ENCODE results near the gene APOL5.
"Not testable (repeated sequence)": the region's sequence is repeated elsewhere in the genome, so short reads cannot be mapped to it uniquely, and the experiment has no call there.

The APOL5 gene

GRCh38 chr22:35688913-35689675 is 28.6 kb upstream of the APOL5 start:
- Mint-ChIP-seq H3K27ac (no peak overlapping the region), H3K9me3 (no peaks in the 10 kb centered on the region), H3K4me1 (ENCODE audit: low read depth in 2 of 2) (no peaks in the 10 kb centered on the region), H3K4me3 (no peak overlapping the region), H3K36me3 (ENCODE audit: insufficient read depth) (no peaks in the 10 kb centered on the region), H3K27me3 (peaks cover under 1 to 7% of the 10 kb centered on the region in 2 donors)
- ATAC-seq (replicated peaks): no peak
- DNase-seq: no peak

GRCh38 chr22:35690001-35690400 is 27.7 kb upstream of the APOL5 start:
- Mint-ChIP-seq H3K27me3 (peaks cover 0 to 7% of the 10 kb centered on the region in 2 donors), H3K36me3 (ENCODE audit: insufficient read depth) (no peaks in the 10 kb centered on the region), H3K27ac (no peak overlapping the region), H3K4me1 (ENCODE audit: low read depth in 2 of 2) (no peaks in the 10 kb centered on the region), H3K9me3 (no peaks in the 10 kb centered on the region), H3K4me3 (no peak overlapping the region)
- DNase-seq (no peak), ATAC-seq (replicated peaks) (no peak)

GRCh38 chr22:35695202-35695601 is 22.5 kb upstream of the APOL5 start:
- Mint-ChIP-seq H3K4me1 (ENCODE audit: low read depth in 2 of 2) (no peaks in the 10 kb centered on the region), H3K36me3 (ENCODE audit: insufficient read depth) (no peaks in the 10 kb centered on the region), H3K9me3 (no peaks in the 10 kb centered on the region), H3K4me3 (no peak overlapping the region), H3K27ac (no peak overlapping the region), H3K27me3 (peaks cover 0 to 20% of the 10 kb centered on the region in 2 donors)
- ATAC-seq (replicated peaks) (no peak), DNase-seq (no peak)

GRCh38 chr22:35697142-35697541 is 20.5 kb upstream of the APOL5 start:
- Mint-ChIP-seq H3K4me1 (ENCODE audit: low read depth in 2 of 2) (no peaks in the 10 kb centered on the region), H3K9me3 (no peaks in the 10 kb centered on the region), H3K27me3 (peaks cover 0 to 20% of the 10 kb centered on the region in 2 donors), H3K36me3 (ENCODE audit: insufficient read depth) (no peaks in the 10 kb centered on the region), H3K4me3 (no peak overlapping the region), H3K27ac (no peak overlapping the region)
- ATAC-seq (replicated peaks) (no peak), DNase-seq (no peak)

GRCh38 chr22:35699852-35700251 is 17.8 kb upstream of the APOL5 start:
- H3K27me3 Mint-ChIP-seq: peaks cover 0 to 13% of the 10 kb centered on the region in 2 donors
- DNase-seq; H3K4me3 Mint-ChIP-seq; H3K36me3 Mint-ChIP-seq (ENCODE audit: insufficient read depth); H3K27ac Mint-ChIP-seq; H3K4me1 Mint-ChIP-seq (ENCODE audit: low read depth in 2 of 2); ATAC-seq (replicated peaks); H3K9me3 Mint-ChIP-seq: not testable (repeated sequence)

GRCh38 chr22:35703861-35704584 is 13.6 kb upstream of the APOL5 start:
- Mint-ChIP-seq H3K9me3 (no peaks in the 10 kb centered on the region), H3K4me3 (no peak overlapping the region), H3K27me3 (no peaks in the 10 kb centered on the region), H3K36me3 (ENCODE audit: insufficient read depth) (peaks cover 4% of the 10 kb centered on the region), H3K27ac (no peak overlapping the region), H3K4me1 (ENCODE audit: low read depth in 2 of 2) (no peaks in the 10 kb centered on the region)
- ATAC-seq (replicated peaks) (no peak), DNase-seq (no peak)

GRCh38 chr22:35705141-35705540 is 12.5 kb upstream of the APOL5 start:
- no peak for DNase-seq
- Mint-ChIP-seq H3K27me3 (no peaks in the 10 kb centered on the region), H3K9me3 (no peaks in the 10 kb centered on the region), H3K36me3 (ENCODE audit: insufficient read depth) (peaks cover 4% of the 10 kb centered on the region), H3K4me1 (ENCODE audit: low read depth in 2 of 2) (no peaks in the 10 kb centered on the region), H3K4me3 (no peak overlapping the region), H3K27ac (no peak overlapping the region)
- ATAC-seq (replicated peaks): no peak

- peaks cover 2 to 9% of the 10 kb centered on the region in 2 donors for H3K9me3 Mint-ChIP-seq
- no peaks in the 10 kb centered on the region for H3K4me1 Mint-ChIP-seq (ENCODE audit: low read depth in 2 of 2)
- no peak overlapping the region for H3K27ac Mint-ChIP-seq
- ATAC-seq (replicated peaks): no peak
- peaks cover 14 to 18% of the 10 kb centered on the region in 2 donors for H3K27me3 Mint-ChIP-seq
- DNase-seq: no peak
- peaks cover 4% of the 10 kb centered on the region for H3K36me3 Mint-ChIP-seq (ENCODE audit: insufficient read depth)
- no peak overlapping the region for H3K4me3 Mint-ChIP-seq
These were observed 9.2 kb upstream of the APOL5 start for GRCh38 chr22:35708453-35708852.

GRCh38 chr22:35708917-35709316 is 8.8 kb upstream of the APOL5 start:
- no peak overlapping the region for H3K4me3 Mint-ChIP-seq
- peaks cover 4% of the 10 kb centered on the region for H3K36me3 Mint-ChIP-seq (ENCODE audit: insufficient read depth)
- ATAC-seq (replicated peaks) (no peak), DNase-seq (no peak)
- H3K9me3 Mint-ChIP-seq: peaks cover 2 to 11% of the 10 kb centered on the region in 2 donors
- no peak overlapping the region for H3K27ac Mint-ChIP-seq
- peaks cover 19 to 22% of the 10 kb centered on the region in 2 donors for H3K27me3 Mint-ChIP-seq
- no peaks in the 10 kb centered on the region for H3K4me1 Mint-ChIP-seq (ENCODE audit: low read depth in 2 of 2)

GRCh38 chr22:35711336-35711735 is 6.3 kb upstream of the APOL5 start:
- no peaks in the 10 kb centered on the region for H3K4me1 Mint-ChIP-seq (ENCODE audit: low read depth in 2 of 2)
- peaks cover 19 to 37% of the 10 kb centered on the region in 2 donors for H3K27me3 Mint-ChIP-seq
- no peak overlapping the region for H3K27ac Mint-ChIP-seq
- H3K36me3 Mint-ChIP-seq (ENCODE audit: insufficient read depth): peaks cover 3% of the 10 kb centered on the region
- H3K9me3 Mint-ChIP-seq: peaks cover 2 to 11% of the 10 kb centered on the region in 2 donors
- DNase-seq (no peak), ATAC-seq (replicated peaks) (no peak)
- no peak overlapping the region for H3K4me3 Mint-ChIP-seq

GRCh38 chr22:35712672-35713071 is 5.0 kb upstream of the APOL5 start:
- DNase-seq (no peak), ATAC-seq (replicated peaks) (no peak)
- no peaks in the 10 kb centered on the region for H3K36me3 Mint-ChIP-seq (ENCODE audit: insufficient read depth)
- H3K27ac Mint-ChIP-seq: no peak overlapping the region
- peaks cover 2 to 11% of the 10 kb centered on the region in 2 donors for H3K9me3 Mint-ChIP-seq
- H3K4me1 Mint-ChIP-seq (ENCODE audit: low read depth in 2 of 2): no peaks in the 10 kb centered on the region
- peaks cover 19 to 47% of the 10 kb centered on the region in 2 donors for H3K27me3 Mint-ChIP-seq
- no peak overlapping the region for H3K4me3 Mint-ChIP-seq

GRCh38 chr22:35719212-35719875 is 1.7 kb downstream of the APOL5 start:
- ATAC-seq (replicated peaks): no peak

GRCh38 chr22:35721960-35722359 is 4.3 kb downstream of the APOL5 start:
- ATAC-seq (replicated peaks) (no peak), DNase-seq (no peak)
- Mint-ChIP-seq H3K4me1 (ENCODE audit: low read depth in 2 of 2) (no peaks in the 10 kb centered on the region), H3K27ac (no peak overlapping the region), H3K9me3 (no peaks in the 10 kb centered on the region), H3K4me3 (no peak overlapping the region), H3K36me3 (ENCODE audit: insufficient read depth) (no peaks in the 10 kb centered on the region), H3K27me3 (peaks cover 0 to 10% of the 10 kb centered on the region in 2 donors)

More at GRCh38 chr22:35719212-35719875, 1.7 kb downstream of the APOL5 start:
- no peak overlapping the region for H3K27ac Mint-ChIP-seq
- peaks cover 0 to 20% of the 10 kb centered on the region in 2 donors for H3K27me3 Mint-ChIP-seq
- H3K9me3 Mint-ChIP-seq: no peaks in the 10 kb centered on the region
- no peaks in the 10 kb centered on the region for H3K4me1 Mint-ChIP-seq (ENCODE audit: low read depth in 2 of 2)
- no peak overlapping the region for H3K4me3 Mint-ChIP-seq
- no peak for DNase-seq
- H3K36me3 Mint-ChIP-seq (ENCODE audit: insufficient read depth): no peaks in the 10 kb centered on the region
